Ramos (cell line): Measurements from ENCODE around the gene MOB1A.

ENCODE experiments used
- in situ Hi-C: fragments of 300-500 bp; cut with MboI; formaldehyde crosslinking; loops from one replicate; pipeline ENCODE4 v1.14.3; 2022; ENCODE audit warnings: low sequenced_read_pairs; ENCODE audit not compliant: unreplicated experiment

Gene MOB1A

DNA sequence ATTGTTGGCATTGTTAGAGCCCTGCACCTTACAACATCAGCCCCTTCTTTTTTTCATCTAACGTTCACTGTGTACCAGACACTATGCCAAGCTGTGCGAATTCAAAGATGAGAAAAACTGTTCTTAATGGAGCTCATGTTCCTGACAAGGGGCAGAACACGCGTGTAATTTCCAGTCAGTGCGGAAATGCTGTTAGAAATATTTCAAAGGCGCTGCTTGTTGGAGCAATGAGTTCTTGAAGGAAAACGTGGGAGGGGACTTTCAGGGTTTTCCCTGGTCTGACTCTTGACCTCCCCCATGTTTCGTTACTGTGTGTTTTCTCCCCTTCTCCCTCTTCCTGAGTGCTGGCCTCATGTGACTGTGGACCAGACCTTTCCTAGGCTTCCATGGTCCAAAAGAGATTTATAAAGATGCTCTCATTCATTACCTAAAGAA lies 21.2 kb upstream of the MOB1A start:
- in situ Hi-C loops, result loop anchor here (25.0 kb wide), 1 partner anchor 963 kb away; the partner anchor contains the start of genes CCT7 and PRADC1

- in situ Hi-C loops, result loop anchor here (25.0 kb wide), 1 partner anchor 962 kb away; the partner anchor contains the start of genes CCT7 and PRADC1
These were observed 20.6 kb upstream of the MOB1A start for GRCh38 chr2:74199275-74199701.

GRCh38 chr2:74198461-74199274 lies 20.0 kb upstream of the MOB1A start, which contains the start of gene MTHFD2:
Gene MTHFD2 (plus strand): TSS chr2:74198615. CDS start chr2:74198642, 27 bp downstream.
- in situ Hi-C loops, result loop anchor here (25.0 kb wide), 1 partner anchor 961 kb away; the partner anchor contains the start of genes CCT7 and PRADC1

DNA sequence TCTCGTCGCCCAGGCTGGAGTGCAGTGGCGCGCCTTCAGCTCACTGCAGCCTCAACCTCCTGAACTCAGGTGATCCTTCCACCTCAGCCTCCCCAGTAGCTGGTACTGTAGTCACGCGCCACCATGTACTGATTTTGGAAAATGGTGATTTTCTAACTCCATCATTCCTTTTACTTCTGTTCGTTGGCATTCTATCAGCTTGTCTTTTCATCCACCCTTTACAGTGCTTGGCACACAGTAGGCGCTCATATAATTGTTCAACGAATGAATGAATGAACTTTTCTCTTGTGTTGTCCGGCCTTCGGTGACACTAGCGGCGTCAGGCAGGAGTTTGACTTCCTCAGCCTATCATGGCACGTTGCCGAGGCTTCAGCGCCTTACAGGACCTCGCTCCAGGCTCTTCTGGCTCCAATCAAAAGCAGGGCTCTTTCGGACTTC lies 19.4 kb upstream of the MOB1A start:
- in situ Hi-C loops, result loop anchor here (25.0 kb wide), 1 partner anchor 961 kb away; the partner anchor contains the start of genes CCT7 and PRADC1

DNA sequence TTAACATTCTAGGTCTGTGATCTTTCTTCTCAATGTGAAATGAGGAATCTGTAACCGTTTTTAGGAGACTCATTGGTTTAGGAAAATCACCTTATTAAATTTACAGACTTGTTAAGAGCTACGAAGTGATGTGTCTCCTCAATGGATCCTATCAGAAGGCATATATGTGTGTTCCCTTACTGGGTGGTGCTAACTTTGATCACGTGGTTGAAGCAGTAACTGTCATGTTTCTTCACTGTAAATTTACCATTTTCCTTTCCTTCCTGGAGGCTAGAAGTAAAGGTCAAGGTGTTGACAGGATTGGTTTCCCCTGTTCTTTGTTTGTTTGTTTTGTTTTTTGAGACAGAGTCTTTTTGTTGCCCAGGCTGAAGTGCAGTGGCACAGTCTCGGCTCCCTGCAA lies 18.4 kb upstream of the MOB1A start:
- in situ Hi-C loops, result loop anchor here (25.0 kb wide), 1 partner anchor 960 kb away; the partner anchor contains the start of genes CCT7 and PRADC1

- in situ Hi-C loops, result loop anchor here (25.0 kb wide), 1 partner anchor 957 kb away; the partner anchor contains the start of genes CCT7 and PRADC1
These were observed 16.1 kb upstream of the MOB1A start for GRCh38 chr2:74194799-74195198.

DNA sequence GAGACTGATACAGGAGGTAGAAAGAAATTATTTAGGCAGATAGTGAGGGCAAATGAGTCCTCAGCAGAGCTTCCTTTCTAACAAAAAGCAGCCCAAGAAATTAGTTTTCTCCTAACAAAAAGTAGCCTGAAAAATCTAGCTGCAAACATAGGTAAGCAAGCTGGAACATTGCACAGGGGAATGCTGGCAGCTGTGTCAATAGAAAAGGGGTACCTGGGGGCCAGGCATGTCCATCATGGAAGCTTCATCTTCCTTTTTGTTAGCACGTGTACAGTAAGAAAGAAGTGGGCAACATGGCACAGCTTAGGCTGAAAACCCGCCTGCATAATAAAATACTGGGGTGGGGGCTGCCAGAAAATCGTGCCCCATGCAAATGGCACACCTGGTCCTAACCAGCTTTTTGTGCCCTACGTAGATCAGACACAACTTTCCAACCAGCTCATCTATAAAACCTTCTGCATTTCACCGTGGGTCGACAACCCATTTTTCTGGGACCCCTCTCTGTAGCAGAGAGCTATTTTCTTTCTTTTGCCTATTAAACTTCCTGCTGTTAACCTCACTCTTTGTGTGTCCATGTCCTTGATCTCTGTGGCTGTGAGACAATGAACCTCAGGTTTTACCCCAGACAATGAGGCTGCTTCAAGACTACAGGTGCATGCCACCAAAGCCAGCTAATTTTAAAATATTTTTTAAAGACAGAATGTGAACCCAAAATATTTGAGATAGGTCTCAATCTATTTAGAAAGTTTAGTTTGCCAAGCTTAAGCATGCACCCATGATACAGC lies 13.1 kb upstream of the MOB1A start:
- in situ Hi-C loops, result loop anchor here (25.0 kb wide), 1 partner anchor 954 kb away; the partner anchor contains the start of genes CCT7 and PRADC1

- in situ Hi-C loops, result loop anchor here (25.0 kb wide), 1 partner anchor 951 kb away; the partner anchor contains the start of genes CCT7 and PRADC1
These were observed 10.0 kb upstream of the MOB1A start for GRCh38 chr2:74188696-74189095.

DNA sequence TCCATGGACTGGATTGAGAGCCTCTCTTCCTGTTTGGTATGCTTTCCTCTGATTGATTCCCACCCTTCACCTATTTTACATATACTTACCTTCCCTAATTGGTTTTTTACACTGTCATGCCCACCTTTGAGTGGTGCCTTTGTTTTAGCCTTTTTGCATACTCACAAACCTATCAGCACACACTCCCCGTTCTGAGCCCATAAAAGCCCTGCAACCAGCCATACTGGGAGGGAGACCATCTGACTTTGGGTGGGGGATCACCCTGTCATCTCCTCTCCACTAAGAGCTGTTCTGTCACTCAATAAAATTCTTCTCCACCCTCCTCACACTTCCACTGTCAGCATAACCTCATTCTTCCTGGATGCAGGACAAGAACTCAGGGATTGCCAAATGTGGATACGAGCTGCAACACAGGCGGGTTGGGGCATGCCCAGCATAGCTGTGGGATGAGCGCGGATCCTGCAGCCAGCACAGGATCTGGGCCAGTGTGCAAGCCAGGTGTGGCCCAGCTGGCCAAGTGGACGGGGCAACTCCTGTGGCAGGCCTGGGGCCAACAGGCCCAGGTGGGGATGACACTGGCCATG lies 9.4 kb upstream of the MOB1A start:
- in situ Hi-C loops, result loop anchor here (25.0 kb wide), 1 partner anchor 951 kb away; the partner anchor contains the start of genes CCT7 and PRADC1

DNA sequence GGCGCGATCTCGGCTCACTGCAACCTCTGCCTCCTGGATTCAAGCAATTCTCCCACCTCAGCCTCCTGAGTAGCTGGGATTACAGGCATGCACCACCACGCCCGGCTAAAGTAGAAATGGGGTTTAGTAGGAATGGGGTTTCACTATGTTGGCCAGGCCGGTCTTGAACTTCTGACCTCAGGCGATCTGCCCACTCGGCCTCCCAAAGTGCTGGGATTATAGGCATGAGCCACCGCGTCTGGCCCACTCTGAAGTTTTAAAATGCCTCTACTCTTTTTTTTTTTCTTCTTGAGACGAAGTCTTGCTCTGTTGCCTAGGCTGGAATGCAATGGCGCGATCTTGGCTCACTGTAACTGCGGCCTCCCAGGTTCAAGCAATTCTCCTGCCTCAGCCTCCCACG lies 8.0 kb upstream of the MOB1A start:
- in situ Hi-C loops, result loop anchor here (25.0 kb wide), 1 partner anchor 949 kb away; the partner anchor contains the start of genes CCT7 and PRADC1

DNA sequence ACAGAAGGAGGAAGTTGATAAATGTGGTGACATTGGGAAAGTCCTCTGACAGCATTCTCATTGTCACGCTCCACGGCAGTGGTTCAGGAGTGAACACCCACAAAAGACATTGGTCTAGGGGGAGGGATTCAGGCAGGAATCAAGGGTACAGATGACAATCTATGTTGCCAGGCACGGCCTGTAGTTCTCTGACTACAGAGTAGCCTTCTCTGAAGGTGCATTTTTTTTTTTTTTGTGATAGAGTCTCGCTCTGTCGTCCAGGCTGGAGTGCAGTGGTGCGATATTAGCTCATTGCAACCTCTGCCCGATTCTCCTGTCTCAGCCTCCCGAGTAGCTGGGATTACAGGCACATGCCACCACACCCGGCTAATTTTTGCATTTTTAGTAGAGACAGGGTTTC lies 7.4 kb upstream of the MOB1A start:
- in situ Hi-C loops, result loop anchor here (25.0 kb wide), 1 partner anchor 949 kb away; the partner anchor contains the start of genes CCT7 and PRADC1

GRCh38 chr2:74183878-74184277 lies 5.2 kb upstream of the MOB1A start:
- in situ Hi-C loops, result loop anchor here (25.0 kb wide), 1 partner anchor 947 kb away; the partner anchor contains the start of genes CCT7 and PRADC1

DNA sequence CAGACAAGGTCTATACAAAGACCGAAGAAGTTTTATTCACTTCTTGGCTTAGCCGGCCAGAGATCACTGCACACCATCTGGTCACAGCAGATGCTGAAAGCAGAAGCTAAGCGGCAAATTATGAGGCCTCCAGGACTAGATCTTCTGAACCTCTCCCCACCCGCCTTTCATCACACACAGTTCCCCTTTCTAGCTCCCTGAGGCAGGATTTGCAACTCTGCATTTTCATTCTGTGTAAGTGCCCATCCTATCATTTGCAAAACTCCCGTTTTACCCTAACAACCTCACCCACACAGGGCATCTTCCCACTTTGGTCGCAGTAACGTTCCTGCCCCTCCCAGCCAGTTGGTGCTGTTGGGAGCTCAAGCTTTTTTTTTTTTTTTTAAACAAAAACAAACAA lies 3.1 kb upstream of the MOB1A start:
- in situ Hi-C loops, result loop anchor here (25.0 kb wide), 1 partner anchor 944 kb away; the partner anchor contains the start of genes CCT7 and PRADC1

GRCh38 chr2:74179063-74179865 lies 585 bp upstream of the MOB1A start:
- in situ Hi-C loops, result loop anchor here (25.0 kb wide), 1 partner anchor 942 kb away; the partner anchor contains the start of genes CCT7 and PRADC1

DNA sequence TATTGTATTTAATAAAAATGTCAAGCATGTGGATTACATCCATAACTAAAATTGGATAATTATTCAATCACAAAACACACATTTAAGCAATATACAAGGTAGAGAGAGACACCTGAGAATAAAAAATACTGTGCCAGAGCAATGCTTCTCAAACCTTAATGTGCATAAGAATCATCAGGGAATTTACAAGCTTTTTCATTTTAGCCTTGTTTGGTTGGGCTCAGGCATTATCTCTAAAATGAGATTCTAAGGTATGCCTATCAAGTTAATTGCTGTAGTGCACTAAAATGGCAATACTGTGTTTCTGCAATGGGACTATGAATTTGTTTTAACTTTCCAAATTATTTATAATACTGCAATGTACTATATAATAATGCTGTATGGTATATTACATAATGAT lies 983 bp downstream of the MOB1A start:
- in situ Hi-C loops, result loop anchor here (25.0 kb wide), 1 partner anchor 940 kb away; the partner anchor contains the start of genes CCT7 and PRADC1

GRCh38 chr2:74174909-74175308 lies 3.8 kb downstream of the MOB1A start:
- in situ Hi-C loops, result loop anchor here (25.0 kb wide), 1 partner anchor 938 kb away; the partner anchor contains the start of genes CCT7 and PRADC1

- in situ Hi-C loops, result no loop called here
These were observed 9.9 kb downstream of the MOB1A start for GRCh38 chr2:74168739-74169138.

DNA sequence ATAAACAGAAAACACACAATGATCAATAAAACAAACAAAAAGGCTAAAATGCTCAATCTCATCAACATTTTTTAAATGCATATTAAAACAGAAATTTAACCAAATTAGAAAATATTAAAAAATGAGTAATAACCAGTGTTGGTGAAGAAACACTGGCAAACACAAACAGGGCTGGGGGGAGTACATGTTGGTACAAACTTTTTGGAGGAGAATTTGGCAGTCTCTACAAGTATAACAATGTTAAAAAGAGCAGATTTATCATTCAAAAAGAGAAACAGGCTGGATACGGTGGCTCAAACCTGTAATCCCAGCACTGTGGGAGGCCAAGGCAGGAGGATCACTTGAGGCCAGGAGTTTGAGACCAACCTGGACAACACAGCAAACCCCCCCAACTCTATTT lies 13.9 kb downstream of the MOB1A start:
- in situ Hi-C loops, result no loop called here
